SK-N-MC (cell line): ENCODE measurements around the gene FOXP2.
"Not testable (repeated sequence)": the region's sequence is repeated elsewhere in the genome, so short reads cannot be mapped to it uniquely, and the experiment has no call there.

Experiments used
- DNase-seq: peaks from one replicate; pipeline ENCODE4 v3.0.0-alpha.2; 2011; ENCODE audit warnings: low read depth, low spot score
- H3K27ac ChIP-seq: fragments of 200-600 bp; sonication (generic); 2 replicates; pipeline ENCODE4 v1.5.1; 2016; ENCODE audit warnings: mixed run types
- H3K36me3 ChIP-seq: fragments of 200-600 bp; sonication (generic); 2 replicates; pipeline ENCODE4 v1.6.1; 2017; ENCODE audit warnings: antibody characterized with exemption, low read length, mixed read lengths; ENCODE audit not compliant: insufficient read depth
- H3K4me3 ChIP-seq: fragments of 200-600 bp; sonication (generic); 2 replicates; pipeline ENCODE4 v1.5.1; 2016
- H3K9ac ChIP-seq: fragments of 200-600 bp; sonication (generic); 2 replicates; pipeline ENCODE4 v1.8.0; 2017; ENCODE audit warnings: mixed run types, mixed read lengths; ENCODE audit not compliant: insufficient read length
- H3K9me3 ChIP-seq: fragments of 200-600 bp; sonication (generic); 2 replicates; pipeline ENCODE4 v1.6.1; 2017; ENCODE audit warnings: low read depth, mild to moderate bottlenecking, antibody characterized with exemption, low read length, moderate library complexity, mixed read lengths
- EZH2 ChIP-seq: fragments of 200-600 bp; sonication (generic); IDR thresholded peaks from one replicate; pipeline ENCODE4 v1.6.1; 2017; ENCODE audit warnings: antibody characterized with exemption
- FOXP2 ChIP-seq: optimal IDR thresholded peaks from 2 replicates; pipeline ENCODE3; 2011; ENCODE audit warnings: mild to moderate bottlenecking, moderate library complexity; ENCODE audit not compliant: insufficient read depth; ENCODE audit errors: extremely low read length, control extremely low read depth
- POLR2AphosphoS5 ChIP-seq: IDR thresholded peaks from 2 replicates; pipeline ENCODE4 v1.6.1; 2012; ENCODE audit warnings: mild to moderate bottlenecking, low read depth, low read length, borderline replicate concordance

FOXP2 gene

GRCh38 chr7:114567416-114567815 is 152.8 kb downstream of the FOXP2 start:
- Histone ChIP-seq H3K4me3 (no peak overlapping the region), H3K27ac (peak overlapping the region; percentile 16), H3K9ac (no peak overlapping the region), H3K36me3 (no peaks in the 10 kb centered on the region), H3K9me3 (no peaks in the 10 kb centered on the region)
- no peak for TF ChIP-seq EZH2
- TF ChIP-seq FOXP2, result no peak
- no peak for TF ChIP-seq POLR2AphosphoS5
- DNase-seq, result no peak

DNA sequence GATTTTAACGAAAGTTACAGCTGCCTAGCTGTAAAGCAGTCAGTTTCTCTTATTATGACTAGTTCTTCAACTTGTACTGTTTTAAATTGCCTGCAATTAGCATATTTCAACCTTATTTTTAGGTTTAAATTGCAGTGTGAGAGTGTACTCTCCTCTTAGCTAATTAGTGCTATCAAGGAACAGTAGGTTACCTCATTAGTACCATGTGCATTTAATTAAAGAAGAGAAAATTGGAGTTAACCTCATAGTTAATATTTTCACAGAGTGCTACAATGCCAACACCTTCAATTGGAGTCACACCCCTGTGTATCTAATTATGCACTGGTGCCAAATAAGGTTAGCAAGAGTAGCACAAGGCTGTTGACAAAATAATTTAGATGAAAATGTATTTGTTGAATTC is 154.6 kb downstream of the FOXP2 start:
- Histone ChIP-seq H3K9me3 (no peaks in the 10 kb centered on the region), H3K36me3 (no peaks in the 10 kb centered on the region), H3K9ac (no peak overlapping the region), H3K27ac (no peak overlapping the region), H3K4me3 (no peak overlapping the region)
- TF ChIP-seq FOXP2, result no peak
- no peak for TF ChIP-seq EZH2
- no peak for TF ChIP-seq POLR2AphosphoS5
- DNase-seq, result no peak

DNA sequence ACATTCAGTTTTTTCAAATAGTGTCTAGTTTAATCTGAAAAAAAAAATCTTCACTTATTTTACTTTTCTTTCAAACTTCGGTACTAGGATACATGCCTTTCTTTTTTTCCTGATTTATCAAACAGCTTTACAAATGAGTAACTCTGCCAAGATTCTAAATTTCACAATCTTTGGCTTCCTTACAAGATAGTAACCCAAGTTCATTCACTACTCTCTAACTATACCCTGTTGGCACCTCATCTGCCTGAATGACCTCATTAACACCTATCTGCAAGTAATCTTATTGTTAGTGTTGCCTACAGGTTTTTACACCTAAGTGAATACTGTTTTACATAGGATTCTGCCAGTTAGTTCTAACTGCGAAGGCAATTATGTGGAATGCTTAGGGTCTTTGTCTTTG is 159.8 kb downstream of the FOXP2 start:
- TF ChIP-seq FOXP2 (no peak), EZH2 (no peak), POLR2AphosphoS5 (no peak)
- H3K9me3 ChIP-seq, result no peaks in the 10 kb centered on the region
- no peak overlapping the region for H3K9ac ChIP-seq
- no peak for DNase-seq
- no peak overlapping the region for H3K27ac ChIP-seq
- H3K36me3 ChIP-seq, result no peaks in the 10 kb centered on the region
- no peak overlapping the region for H3K4me3 ChIP-seq

GRCh38 chr7:114575098-114575497 is 160.5 kb downstream of the FOXP2 start:
- H3K36me3 ChIP-seq, result no peaks in the 10 kb centered on the region
- H3K4me3 ChIP-seq, result no peak overlapping the region
- TF ChIP-seq FOXP2 (no peak), EZH2 (no peak), POLR2AphosphoS5 (no peak)
- no peaks in the 10 kb centered on the region for H3K9me3 ChIP-seq
- no peak for DNase-seq
- no peak overlapping the region for H3K27ac ChIP-seq
- no peak overlapping the region for H3K9ac ChIP-seq

DNA sequence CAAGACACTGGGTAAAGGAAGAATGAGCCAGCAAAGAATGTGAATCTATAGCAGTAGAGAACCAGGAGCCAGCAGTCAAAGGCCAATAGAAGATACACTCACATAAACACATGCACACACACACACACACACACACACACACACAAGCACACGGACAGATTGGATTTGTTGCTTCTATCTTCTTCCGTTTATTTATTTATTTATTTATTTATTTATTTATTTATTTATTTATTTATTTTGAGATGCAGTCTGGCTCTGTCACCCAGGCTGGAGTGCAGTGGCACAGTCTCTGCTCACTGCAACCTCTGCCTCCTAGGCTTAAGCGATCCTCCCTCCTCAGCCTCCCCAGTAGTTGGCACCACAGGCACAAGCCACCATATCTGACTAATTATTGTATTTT is 166.3 kb downstream of the FOXP2 start:
- DNase-seq, result not testable (repeated sequence)

GRCh38 chr7:114588506-114588905 is 173.9 kb downstream of the FOXP2 start:
- Histone ChIP-seq H3K4me3 (no peak overlapping the region), H3K36me3 (no peaks in the 10 kb centered on the region), H3K9ac (no peak overlapping the region), H3K9me3 (no peaks in the 10 kb centered on the region), H3K27ac (no peak overlapping the region)
- TF ChIP-seq FOXP2, result no peak
- DNase-seq, result no peak

More for the DNA sequence above, 166.3 kb downstream of the FOXP2 start:
- not testable (repeated sequence) for H3K36me3 ChIP-seq, H3K4me3 ChIP-seq, H3K27ac ChIP-seq, H3K9me3 ChIP-seq, H3K9ac ChIP-seq

- Histone ChIP-seq H3K27ac (no peak overlapping the region), H3K9ac (no peak overlapping the region), H3K36me3 (no peaks in the 10 kb centered on the region), H3K4me3 (no peak overlapping the region), H3K9me3 (no peaks in the 10 kb centered on the region)
- peak; percentile 35 for DNase-seq
- TF ChIP-seq EZH2 (no peak), FOXP2 (no peak), POLR2AphosphoS5 (no peak)
Measured at GRCh38 chr7:114589436-114589835, 174.8 kb downstream of the FOXP2 start.

DNA sequence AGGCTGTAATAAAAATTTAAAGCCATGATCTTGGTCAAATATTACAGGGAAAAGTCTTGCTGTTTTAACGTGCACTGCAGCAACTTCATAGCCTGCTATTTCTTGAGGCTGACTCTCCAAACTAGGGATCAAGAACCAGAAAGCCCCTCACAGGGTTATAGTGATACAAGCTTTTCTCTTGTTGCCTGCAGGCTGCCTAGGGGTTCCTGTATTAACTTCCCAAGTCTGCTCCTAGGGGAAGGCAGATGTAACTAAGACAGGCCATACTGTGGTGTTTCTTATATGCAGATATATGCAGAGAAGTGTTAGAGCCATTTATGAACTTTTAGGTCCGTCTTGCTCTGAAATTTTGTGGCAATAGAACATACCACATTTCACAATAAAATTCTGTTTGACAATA is 175.7 kb downstream of the FOXP2 start:
- DNase-seq, result no peak
- Histone ChIP-seq H3K4me3 (no peak overlapping the region), H3K36me3 (no peaks in the 10 kb centered on the region), H3K9ac (no peak overlapping the region), H3K9me3 (no peaks in the 10 kb centered on the region), H3K27ac (no peak overlapping the region)
- TF ChIP-seq FOXP2 (no peak), POLR2AphosphoS5 (no peak), EZH2 (no peak)

DNA sequence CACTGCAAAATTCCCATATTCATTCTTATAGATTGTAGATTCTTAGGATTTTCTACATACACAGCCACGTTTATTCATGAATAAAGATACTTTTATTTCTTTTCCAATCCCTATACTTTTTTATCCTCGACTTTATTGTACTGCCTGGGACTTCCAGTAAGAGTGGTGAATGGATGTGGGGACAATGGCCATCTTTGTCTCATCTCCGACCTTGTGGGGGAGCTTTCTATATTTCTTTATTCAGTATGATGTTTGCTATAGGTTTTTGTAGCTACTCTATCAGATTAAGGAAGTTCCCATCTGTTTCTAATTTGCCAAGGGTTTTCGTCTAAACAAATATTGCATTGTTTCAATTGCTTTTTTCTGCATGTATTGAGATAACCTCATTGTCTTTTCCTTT is 184.3 kb downstream of the FOXP2 start:
- Histone ChIP-seq H3K9me3 (no peaks in the 10 kb centered on the region), H3K4me3 (no peak overlapping the region), H3K27ac (no peak overlapping the region), H3K9ac (no peak overlapping the region), H3K36me3 (no peaks in the 10 kb centered on the region)
- TF ChIP-seq EZH2 (no peak), FOXP2 (no peak), POLR2AphosphoS5 (no peak)
- DNase-seq, result no peak

DNA sequence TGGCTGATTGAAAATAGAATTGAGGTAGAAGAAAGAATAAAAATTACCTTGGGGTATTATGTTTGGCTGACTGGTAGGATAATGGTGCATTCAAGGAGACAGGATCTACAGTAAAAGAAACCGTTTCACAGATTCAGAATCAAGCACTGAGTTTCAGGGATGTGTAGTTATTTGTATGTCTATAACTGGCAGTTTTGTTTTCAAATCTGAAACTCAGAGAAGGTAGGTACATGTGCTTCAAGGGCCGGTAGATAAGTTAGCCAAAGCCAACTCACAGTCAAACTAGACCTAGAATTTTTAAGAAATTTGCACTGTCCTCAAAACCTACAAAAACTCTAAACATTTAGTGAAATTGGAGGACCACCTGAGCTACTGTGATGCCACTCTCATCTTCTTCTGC is 191.5 kb downstream of the FOXP2 start:
- H3K36me3 ChIP-seq, result no peaks in the 10 kb centered on the region
- DNase-seq, result no peak
- H3K9ac ChIP-seq, result no peak overlapping the region
- no peaks in the 10 kb centered on the region for H3K9me3 ChIP-seq
- TF ChIP-seq FOXP2 (no peak), POLR2AphosphoS5 (no peak), EZH2 (no peak)
- no peak overlapping the region for H3K27ac ChIP-seq
- no peak overlapping the region for H3K4me3 ChIP-seq

DNA sequence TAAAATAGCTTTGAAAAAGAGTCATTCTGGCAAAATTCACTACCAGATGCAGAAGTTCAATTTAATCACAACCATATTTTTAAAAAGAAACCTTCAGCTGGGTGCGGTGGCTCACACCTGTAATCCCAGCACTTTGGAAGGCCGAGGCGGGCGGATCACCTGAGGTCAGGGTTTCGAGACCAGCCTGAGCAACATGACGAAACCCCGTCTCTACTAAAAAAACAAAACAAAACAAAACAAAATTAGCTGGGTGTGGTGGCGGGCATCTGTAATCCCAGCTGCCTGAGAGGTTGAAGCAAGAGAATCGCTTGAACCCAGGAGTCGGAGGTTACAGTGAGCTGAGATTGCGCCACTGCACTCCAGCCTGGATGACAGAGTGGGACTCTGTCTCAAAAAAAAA is 194.2 kb downstream of the FOXP2 start:
- H3K9ac ChIP-seq, H3K4me3 ChIP-seq, H3K9me3 ChIP-seq, H3K27ac ChIP-seq, DNase-seq, H3K36me3 ChIP-seq: not testable (repeated sequence)
